Islet of Langerhans (tissue), 1 donor: ENCODE data around the gene BLMH.

Source experiments
- FAIRE-seq: peaks from one replicate; lab custom pipeline; 2011; peaks lifted over from hg19 to GRCh38; lab: Jason Lieb, UNC

The BLMH gene

GRCh38 chr17:30199600-30199999 lies 92.1 kb downstream of the BLMH start:
- FAIRE-seq: no peak
